ENCODE data around the gene MKI67.
"Not testable (repeated sequence)": the region's sequence is repeated elsewhere in the genome, so short reads cannot be mapped to it uniquely, and the experiment has no call there.

MKI67 gene

GRCh38 chr10:128095753-128096469 is 30.3 kb downstream of the MKI67 start:
- Histone ChIP-seq H3K4me2 (no peak overlapping the region), H3K36me3 (ENCODE audit: insufficient read depth) (no peaks in the 10 kb centered on the region), H3K4me3 (IDR thresholded peaks at IDR 0.05; ENCODE audit: insufficient read depth, low read depth, low read length) (no peak overlapping the region), H4K20me1 (ENCODE audit: insufficient read depth) (no peaks in the 10 kb centered on the region), H3K27me3 (ENCODE audit: insufficient read depth, low read depth) (no peaks in the 10 kb centered on the region), H2AFZ (ENCODE audit: low read depth) (no peak overlapping the region), H3K27ac (no peak overlapping the region), H3K9ac (no peak overlapping the region), H3K79me2 (ENCODE audit: insufficient read depth, low read depth) (no peaks in the 10 kb centered on the region), H3K4me1 (ENCODE audit: low read depth, poor library complexity, severe bottlenecking) (no peaks in the 10 kb centered on the region)
- no peak for TF ChIP-seq CTCF (conservative IDR thresholded peaks at IDR 0.05; ENCODE audit: low read depth, low read length)

GRCh38 chr10:128095027-128095752 is 31.0 kb downstream of the MKI67 start:
- H4K20me1 ChIP-seq (ENCODE audit: insufficient read depth): no peaks in the 10 kb centered on the region
- no peak for TF ChIP-seq CTCF (conservative IDR thresholded peaks at IDR 0.05; ENCODE audit: low read depth, low read length)
- H3K4me3 ChIP-seq (IDR thresholded peaks at IDR 0.05; ENCODE audit: insufficient read depth, low read depth, low read length): no peak overlapping the region
- H2AFZ ChIP-seq (ENCODE audit: low read depth): no peak overlapping the region
- no peaks in the 10 kb centered on the region for H3K79me2 ChIP-seq (ENCODE audit: insufficient read depth, low read depth)
- H3K4me2 ChIP-seq: no peak overlapping the region
- no peaks in the 10 kb centered on the region for H3K36me3 ChIP-seq (ENCODE audit: insufficient read depth)
- peaks cover 4% of the 10 kb centered on the region for H3K4me1 ChIP-seq (ENCODE audit: low read depth, poor library complexity, severe bottlenecking)
- no peak overlapping the region for H3K27ac ChIP-seq
- no peak overlapping the region for H3K9ac ChIP-seq
- no peaks in the 10 kb centered on the region for H3K27me3 ChIP-seq (ENCODE audit: insufficient read depth, low read depth)

- H3K9ac ChIP-seq; H3K4me1 ChIP-seq (ENCODE audit: low read depth, poor library complexity, severe bottlenecking); H3K36me3 ChIP-seq (ENCODE audit: insufficient read depth); H2AFZ ChIP-seq (ENCODE audit: low read depth); H3K27me3 ChIP-seq (ENCODE audit: insufficient read depth, low read depth); H3K27ac ChIP-seq; H3K4me2 ChIP-seq; H4K20me1 ChIP-seq (ENCODE audit: insufficient read depth); H3K4me3 ChIP-seq (IDR thresholded peaks at IDR 0.05; ENCODE audit: insufficient read depth, low read depth, low read length); H3K79me2 ChIP-seq (ENCODE audit: insufficient read depth, low read depth): not testable (repeated sequence)
These were observed 31.6 kb downstream of the MKI67 start for GRCh38 chr10:128094596-128094995.

GRCh38 chr10:128092454-128092853 is 33.8 kb downstream of the MKI67 start:
- H3K4me3 ChIP-seq (IDR thresholded peaks at IDR 0.05; ENCODE audit: insufficient read depth, low read depth, low read length): no peak overlapping the region
- no peaks in the 10 kb centered on the region for H4K20me1 ChIP-seq (ENCODE audit: insufficient read depth)

More at GRCh38 chr10:128092454-128092853, 33.8 kb downstream of the MKI67 start:
- Histone ChIP-seq H3K9ac (no peak overlapping the region), H2AFZ (ENCODE audit: low read depth) (no peak overlapping the region), H3K27ac (no peak overlapping the region), H3K27me3 (ENCODE audit: insufficient read depth, low read depth) (no peaks in the 10 kb centered on the region), H3K79me2 (ENCODE audit: insufficient read depth, low read depth) (no peaks in the 10 kb centered on the region), H3K4me2 (no peak overlapping the region), H3K36me3 (ENCODE audit: insufficient read depth) (no peaks in the 10 kb centered on the region), H3K4me1 (ENCODE audit: low read depth, poor library complexity, severe bottlenecking) (peaks cover 7% of the 10 kb centered on the region)
- TF ChIP-seq CTCF (conservative IDR thresholded peaks at IDR 0.05; ENCODE audit: low read depth, low read length): no peak
